Right kidney (tissue), 9 donors: ENCODE data around the gene SCNN1A.

Experiments
- DNase-seq: peaks from one replicate; pipeline ENCODE4 v3.0.0-alpha.2; 2016
- long read RNA-seq, 8 donors: transcript quantifications; one replicate each; lab custom pipeline, GENCODE V29; 2026

Gene SCNN1A
- long read RNA-seq, donor 1, partial matches to known transcripts: 38 of 57 reads
- long read RNA-seq, donor 1, other reads (novel, unspliced or antisense): 11 of 57 reads
- long read RNA-seq, donor 2, partial matches to known transcripts: 0 of 4 reads
- long read RNA-seq, donor 2, other reads (novel, unspliced or antisense): 0 of 4 reads
- long read RNA-seq, donor 3, partial matches to known transcripts: 0 of 3 reads
- long read RNA-seq, donor 3, other reads (novel, unspliced or antisense): 0 of 3 reads
- long read RNA-seq, donor 4, transcript SCNN1A-203 (12 exons, 3,481 nt): major isoform, 7 of 10 reads
- long read RNA-seq, donor 4, partial matches to known transcripts: 0 of 10 reads
- long read RNA-seq, donor 4, other reads (novel, unspliced or antisense): 0 of 10 reads
- long read RNA-seq, donor 5, transcript SCNN1A-203 (12 exons, 3,481 nt): major isoform, 5 of 118 reads
- long read RNA-seq, donor 5, partial matches to known transcripts: 83 of 118 reads
- long read RNA-seq, donor 5, other reads (novel, unspliced or antisense): 23 of 118 reads
- long read RNA-seq, donor 6, partial matches to known transcripts: 0 of 9 reads
- long read RNA-seq, donor 6, other reads (novel, unspliced or antisense): 0 of 9 reads
- long read RNA-seq, donor 7, transcript SCNN1A-203 (12 exons, 3,481 nt): major isoform, 7 of 10 reads
- long read RNA-seq, donor 7, partial matches to known transcripts: 0 of 10 reads
- long read RNA-seq, donor 7, other reads (novel, unspliced or antisense): 0 of 10 reads
- long read RNA-seq, donor 8, transcript SCNN1A-203 (12 exons, 3,481 nt): major isoform, 7 of 66 reads
- long read RNA-seq, donor 8, partial matches to known transcripts: 40 of 66 reads
- long read RNA-seq, donor 8, other reads (novel, unspliced or antisense): 14 of 66 reads

- peak; percentile 65 for DNase-seq
Observed at GRCh38 chr12:6375269-6376078, at the start of gene SCNN1A. Gene SCNN1A (minus strand): TSS chr12:6375563. CDS start chr12:6374783, 780 bp downstream.

- DNase-seq: no peak
Observed at GRCh38 chr12:6424866-6425265, 49.5 kb upstream of the SCNN1A start.

- no peak for DNase-seq
Observed at GRCh38 chr12:6424008-6424347, 48.6 kb upstream of the SCNN1A start.

- DNase-seq: peak; percentile 60
Observed at GRCh38 chr12:6423267-6424007, 48.1 kb upstream of the SCNN1A start.

- DNase-seq: no peak
Observed at GRCh38 chr12:6420364-6420763, 45.0 kb upstream of the SCNN1A start.

GRCh38 chr12:6418796-6419195 is 43.4 kb upstream of the SCNN1A start:
- no peak for DNase-seq

- no peak for DNase-seq
Observed at GRCh38 chr12:6416596-6416995, 41.2 kb upstream of the SCNN1A start.

- no peak for DNase-seq
Observed at GRCh38 chr12:6407236-6407954, 32.0 kb upstream of the SCNN1A start.

GRCh38 chr12:6405963-6406362 is 30.6 kb upstream of the SCNN1A start:
- no peak for DNase-seq

- DNase-seq: no peak
Observed at GRCh38 chr12:6404390-6404789, 29.0 kb upstream of the SCNN1A start.

GRCh38 chr12:6399884-6400644 is 24.7 kb upstream of the SCNN1A start:
- no peak for DNase-seq

GRCh38 chr12:6396031-6396430 is 20.7 kb upstream of the SCNN1A start:
- DNase-seq: no peak

GRCh38 chr12:6394398-6394797 is 19.0 kb upstream of the SCNN1A start:
- no peak for DNase-seq

GRCh38 chr12:6393109-6393508 is 17.7 kb upstream of the SCNN1A start:
- DNase-seq: no peak

- DNase-seq: no peak
Observed at GRCh38 chr12:6392504-6392903, 17.1 kb upstream of the SCNN1A start.

GRCh38 chr12:6391013-6391412 is 15.7 kb upstream of the SCNN1A start:
- no peak for DNase-seq

GRCh38 chr12:6390084-6390799 is 14.9 kb upstream of the SCNN1A start:
- no peak for DNase-seq

GRCh38 chr12:6387541-6387940 is 12.2 kb upstream of the SCNN1A start:
- DNase-seq: no peak

- no peak for DNase-seq
Observed at GRCh38 chr12:6386491-6386890, 11.1 kb upstream of the SCNN1A start.

- DNase-seq: no peak
Observed at GRCh38 chr12:6386038-6386437, 10.7 kb upstream of the SCNN1A start.
